ENCODE results near the gene CCDC7. TPM values are rescaled to one million over a fixed set of nuclear protein-coding genes. Genes with fewer than 3 reads are reported as not detected.
"Not testable (repeated sequence)": the region's sequence is repeated elsewhere in the genome, so short reads cannot be mapped to it uniquely, and the experiment has no call there.

CCDC7 gene
- total RNA-seq, 2 donors from 2014 or later, result 12.9 to 19.8 TPM

DNA sequence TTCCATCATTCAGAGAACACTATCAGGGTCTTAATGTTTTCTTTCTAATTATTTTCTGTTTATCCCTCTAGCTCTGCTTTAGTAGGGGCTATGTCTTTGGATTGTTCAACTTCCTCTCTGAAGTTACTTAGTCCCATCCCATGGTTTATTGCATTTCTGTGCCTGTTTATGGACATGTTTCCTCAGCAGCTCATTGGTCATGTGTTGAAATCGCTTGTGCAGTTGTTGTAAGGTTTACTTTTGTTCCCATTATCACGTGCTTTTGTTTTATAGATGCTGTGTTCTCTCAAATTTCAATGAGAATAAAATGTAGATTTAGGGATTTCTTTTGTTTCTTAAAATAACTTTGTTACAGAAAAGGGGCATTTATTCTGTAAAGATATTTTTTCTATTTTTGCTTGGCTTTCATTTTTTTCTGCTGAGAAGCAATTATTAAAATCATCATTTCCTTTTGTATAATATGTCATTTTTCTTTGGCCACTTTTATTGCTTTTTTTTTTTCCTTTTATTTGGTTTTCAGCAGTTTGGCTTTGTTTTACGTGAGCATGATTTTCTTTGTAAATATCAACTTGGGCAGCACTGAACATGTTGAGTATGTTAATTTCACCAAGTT is 110.9 kb downstream of the CCDC7 start:
- TF ChIP-seq CTCF (IDR thresholded peaks at IDR 0.05), result no peak
- TF ChIP-seq POLR2AphosphoS5 (IDR thresholded peaks at IDR 0.05), result no peak
- no peak for TF ChIP-seq POLR2A (IDR thresholded peaks at IDR 0.05)
- Histone ChIP-seq H3K4me3 (no peak overlapping the region), H3K9me3 (no peaks in the 10 kb centered on the region), H3K27ac (no peak overlapping the region), H3K36me3 (no peaks in the 10 kb centered on the region), H3K27me3 (replicated peaks; ENCODE audit: insufficient read depth) (no peaks in the 10 kb centered on the region), H3K4me1 (replicated peaks) (no peaks in the 10 kb centered on the region)
- 56% methylated on average over 3 of the region's 3 CpGs for WGBS
- intact Hi-C loops (cut with DNase I), result no loop called here
- no peak for DNase-seq (ENCODE audit: low spot score)

DNA sequence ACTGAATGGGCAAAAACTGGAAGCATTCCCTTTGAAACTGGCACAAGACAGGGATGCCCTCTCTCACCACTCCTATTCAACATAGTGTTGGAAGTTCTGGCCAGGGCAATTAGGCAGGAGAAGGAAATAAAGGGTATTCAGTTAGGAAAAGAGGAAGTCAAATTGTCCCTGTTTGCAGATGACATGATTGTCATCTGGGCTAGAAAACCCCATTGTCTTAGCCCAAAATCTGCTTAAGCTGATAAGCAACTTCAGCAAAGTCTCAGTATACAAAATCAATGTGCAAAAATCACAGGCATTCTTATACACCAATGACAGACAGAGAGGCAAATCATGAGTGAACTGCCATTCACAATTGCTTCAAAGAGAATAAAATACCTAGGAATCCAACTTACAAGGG is 116.8 kb downstream of the CCDC7 start:
- H3K36me3 ChIP-seq; H3K4me3 ChIP-seq; H3K27ac ChIP-seq; intact Hi-C loops (cut with DNase I); H3K4me1 ChIP-seq (replicated peaks); DNase-seq (ENCODE audit: low spot score); H3K27me3 ChIP-seq (replicated peaks; ENCODE audit: insufficient read depth); H3K9me3 ChIP-seq: not testable (repeated sequence)

DNA sequence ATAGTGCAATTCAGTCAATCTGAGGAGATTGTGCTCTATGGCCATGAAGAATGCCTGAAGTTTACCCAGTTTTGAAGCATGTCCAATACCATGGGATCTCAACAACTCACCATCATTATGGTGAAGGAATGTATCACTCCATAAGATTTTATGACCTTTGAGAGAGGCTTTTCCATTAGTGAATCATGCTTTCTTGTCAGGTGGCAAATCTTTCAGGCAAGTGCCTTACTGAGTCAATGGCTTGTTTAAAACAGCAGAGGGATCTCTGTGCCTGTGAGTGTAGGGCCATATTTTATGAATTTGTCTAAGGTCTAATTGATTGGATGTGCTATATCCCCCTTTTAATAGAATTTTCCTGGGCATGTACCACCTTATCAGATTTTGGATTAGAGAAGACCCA is 131.5 kb downstream of the CCDC7 start:
- no peaks in the 10 kb centered on the region for H3K4me1 ChIP-seq (replicated peaks)
- intact Hi-C loops (cut with DNase I), result no loop called here
- H3K36me3 ChIP-seq, result no peaks in the 10 kb centered on the region
- DNase-seq (ENCODE audit: low spot score), result no peak
- H3K4me3 ChIP-seq, result no peak overlapping the region
- no peaks in the 10 kb centered on the region for H3K9me3 ChIP-seq
- H3K27ac ChIP-seq, result no peak overlapping the region
- H3K27me3 ChIP-seq (replicated peaks; ENCODE audit: insufficient read depth), result no peaks in the 10 kb centered on the region
- TF ChIP-seq POLR2A (IDR thresholded peaks at IDR 0.05) (no peak), CTCF (IDR thresholded peaks at IDR 0.05) (no peak), POLR2AphosphoS5 (IDR thresholded peaks at IDR 0.05) (no peak)

- Histone ChIP-seq H3K4me1 (replicated peaks) (no peaks in the 10 kb centered on the region), H3K27ac (no peak overlapping the region), H3K9me3 (no peaks in the 10 kb centered on the region), H3K27me3 (replicated peaks; ENCODE audit: insufficient read depth) (no peaks in the 10 kb centered on the region), H3K4me3 (no peak overlapping the region), H3K36me3 (no peaks in the 10 kb centered on the region)
- intact Hi-C loops (cut with DNase I), result no loop called here
- 64% methylated on average over 2 of the region's 2 CpGs for WGBS
- DNase-seq (ENCODE audit: low spot score), result no peak
- TF ChIP-seq CTCF (IDR thresholded peaks at IDR 0.05), result no peak
- no peak for TF ChIP-seq POLR2AphosphoS5 (IDR thresholded peaks at IDR 0.05)
- no peak for TF ChIP-seq POLR2A (IDR thresholded peaks at IDR 0.05)
Observed at GRCh38 chr10:32582946-32583345, 137.0 kb downstream of the CCDC7 start.

- DNase-seq (ENCODE audit: low spot score); H3K27ac ChIP-seq; H3K36me3 ChIP-seq; intact Hi-C loops (cut with DNase I); H3K4me3 ChIP-seq; H3K9me3 ChIP-seq; H3K27me3 ChIP-seq (replicated peaks; ENCODE audit: insufficient read depth); H3K4me1 ChIP-seq (replicated peaks): not testable (repeated sequence)
- 98% methylated on average over 5 of the region's 5 CpGs for WGBS
Observed at GRCh38 chr10:32598022-32598421, 152.1 kb downstream of the CCDC7 start.

- Histone ChIP-seq H3K27ac (no peak overlapping the region), H3K4me3 (no peak overlapping the region), H3K27me3 (replicated peaks; ENCODE audit: insufficient read depth) (no peaks in the 10 kb centered on the region), H3K4me1 (replicated peaks) (no peaks in the 10 kb centered on the region), H3K36me3 (no peaks in the 10 kb centered on the region), H3K9me3 (no peaks in the 10 kb centered on the region)
- WGBS, result 73% methylated on average over 2 of the region's 2 CpGs
- TF ChIP-seq POLR2A (IDR thresholded peaks at IDR 0.05), result no peak
- no peak for DNase-seq (ENCODE audit: low spot score)
- intact Hi-C loops (cut with DNase I), result no loop called here
Observed at GRCh38 chr10:32600317-32600716, 154.4 kb downstream of the CCDC7 start.

GRCh38 chr10:32601562-32601961 is 155.6 kb downstream of the CCDC7 start:
- intact Hi-C loops (cut with DNase I); DNase-seq (ENCODE audit: low spot score): not testable (repeated sequence)
- 88% methylated on average over 3 of the region's 3 CpGs for WGBS

More at GRCh38 chr10:32601562-32601961, 155.6 kb downstream of the CCDC7 start:
- not testable (repeated sequence) for H3K27me3 ChIP-seq (replicated peaks; ENCODE audit: insufficient read depth); H3K36me3 ChIP-seq; H3K4me1 ChIP-seq (replicated peaks); H3K4me3 ChIP-seq; H3K27ac ChIP-seq; H3K9me3 ChIP-seq

Measured in prostate gland (tissue), 2 donors.